A673 (cell line): ENCODE results near the gene GON4L.

Experiments
- EZH2 ChIP-seq: fragments of 200-600 bp; sonication (generic); IDR thresholded peaks from 2 replicates; pipeline ENCODE4 v1.6.1; 2017; ENCODE audit warnings: borderline replicate concordance, low read depth, mild to moderate bottlenecking, mixed read lengths, antibody characterized with exemption, low read length; ENCODE audit not compliant: poor library complexity, severe bottlenecking
- TF ChIP-seq, protein P1 (sequence below): fragments of 300-800, 200-600 bp; sonication (generic); conservative IDR thresholded peaks from 2 replicates; pipeline ENCODE4 v1.5.1; 2017; ENCODE audit warnings: low read depth, mild to moderate bottlenecking, antibody characterized with exemption, low read length, moderate library complexity, mixed read lengths

DNA sequence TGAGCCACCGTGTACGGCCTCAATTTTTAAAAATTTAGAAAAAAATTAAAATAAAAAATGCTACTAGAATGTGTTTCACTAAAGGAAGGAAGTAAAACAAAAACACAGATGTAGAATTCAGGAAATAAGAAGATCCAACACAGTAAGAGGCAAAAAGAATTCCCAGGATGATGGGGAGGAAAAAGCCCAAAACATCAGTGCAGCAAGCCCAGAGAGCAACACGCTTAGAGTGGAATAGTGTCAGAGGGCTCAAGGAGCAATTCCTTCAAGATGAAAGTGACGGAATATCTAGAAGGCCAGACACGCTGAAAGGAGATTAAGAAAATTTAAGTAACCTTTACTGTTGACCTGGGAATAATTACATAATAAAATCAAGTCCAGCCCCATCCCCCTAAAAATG, 87.8 kb downstream of the GON4L start:
- TF ChIP-seq, protein P1, sequence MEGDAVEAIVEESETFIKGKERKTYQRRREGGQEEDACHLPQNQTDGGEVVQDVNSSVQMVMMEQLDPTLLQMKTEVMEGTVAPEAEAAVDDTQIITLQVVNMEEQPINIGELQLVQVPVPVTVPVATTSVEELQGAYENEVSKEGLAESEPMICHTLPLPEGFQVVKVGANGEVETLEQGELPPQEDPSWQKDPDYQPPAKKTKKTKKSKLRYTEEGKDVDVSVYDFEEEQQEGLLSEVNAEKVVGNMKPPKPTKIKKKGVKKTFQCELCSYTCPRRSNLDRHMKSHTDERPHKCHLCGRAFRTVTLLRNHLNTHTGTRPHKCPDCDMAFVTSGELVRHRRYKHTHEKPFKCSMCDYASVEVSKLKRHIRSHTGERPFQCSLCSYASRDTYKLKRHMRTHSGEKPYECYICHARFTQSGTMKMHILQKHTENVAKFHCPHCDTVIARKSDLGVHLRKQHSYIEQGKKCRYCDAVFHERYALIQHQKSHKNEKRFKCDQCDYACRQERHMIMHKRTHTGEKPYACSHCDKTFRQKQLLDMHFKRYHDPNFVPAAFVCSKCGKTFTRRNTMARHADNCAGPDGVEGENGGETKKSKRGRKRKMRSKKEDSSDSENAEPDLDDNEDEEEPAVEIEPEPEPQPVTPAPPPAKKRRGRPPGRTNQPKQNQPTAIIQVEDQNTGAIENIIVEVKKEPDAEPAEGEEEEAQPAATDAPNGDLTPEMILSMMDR, result no peak
- TF ChIP-seq EZH2, result no peak
